Keratinocyte (primary cell): ENCODE results near the gene LYSMD2. TPM values are rescaled to one million over a fixed set of nuclear protein-coding genes. Genes with fewer than 3 reads are reported as not detected.

Experiments used
- DNase-seq: peaks from one replicate; pipeline ENCODE4 v3.0.0-alpha.2; 2011; ENCODE audit warnings: low read depth, missing footprints, low spot score
- FAIRE-seq: peaks from 2 replicates; lab custom pipeline; 2011; peaks lifted over from hg19 to GRCh38; lab: Jason Lieb, UNC
- H2AFZ ChIP-seq: 2 replicates; pipeline ENCODE4 v1.6.0; 2012; ENCODE audit warnings: low read length, control low read depth, inconsistent platforms; ENCODE audit not compliant: control insufficient read depth
- H3K27ac ChIP-seq: 2 replicates; pipeline ENCODE4 v1.5.1; 2011; ENCODE audit warnings: low read length; ENCODE audit not compliant: control insufficient read depth, insufficient read depth
- H3K27me3 ChIP-seq: 3 replicates; pipeline ENCODE4 v1.6.0; 2011; ENCODE audit warnings: low read length; ENCODE audit not compliant: control insufficient read depth, insufficient read depth; ENCODE audit errors: extremely low read depth
- H3K36me3 ChIP-seq, 2 experiments: 2 replicates in 1 of 2; 3 replicates in 1 of 2; pipeline ENCODE4 v1.5.1; 2011; ENCODE audit warnings: low read length in 2 of 2, mild to moderate bottlenecking in 1 of 2; ENCODE audit not compliant: control insufficient read depth in 2 of 2, insufficient read depth in 2 of 2; ENCODE audit errors: extremely low read depth in 1 of 2
- H3K4me1 ChIP-seq: 3 replicates; pipeline ENCODE4 v1.5.1; 2011; ENCODE audit warnings: low read length; ENCODE audit not compliant: control insufficient read depth, insufficient read depth; ENCODE audit errors: extremely low read depth
- H3K4me2 ChIP-seq: 3 replicates; pipeline ENCODE4 v1.6.0; 2011; ENCODE audit warnings: low read depth, low read length; ENCODE audit not compliant: control insufficient read depth, insufficient read depth; ENCODE audit errors: extremely low read depth
- H3K4me3 ChIP-seq, 3 experiments: fragments of 200-600 bp in 1 of 3; sonication (generic) in 1 of 3; 2 replicates in 2 of 3; 3 replicates in 1 of 3; pipeline ENCODE4 v1.5.1; 2011 to 2016; ENCODE audit warnings: low read length in 3 of 3, mild to moderate bottlenecking in 3 of 3, control low read depth in 2 of 3, inconsistent platforms in 1 of 3, low read depth in 1 of 3, mixed read lengths in 1 of 3, mixed run types in 1 of 3, moderate library complexity in 1 of 3; ENCODE audit not compliant: control insufficient read depth in 2 of 3, insufficient read depth in 2 of 3; ENCODE audit errors: extremely low read depth in 1 of 3
- H3K79me2 ChIP-seq: 2 replicates; pipeline ENCODE4 v1.6.0; 2012; ENCODE audit warnings: low read length; ENCODE audit not compliant: control insufficient read depth, insufficient read depth
- H3K9ac ChIP-seq: 3 replicates; pipeline ENCODE4 v1.6.0; 2011; ENCODE audit warnings: low read length; ENCODE audit not compliant: control insufficient read depth, insufficient read depth; ENCODE audit errors: extremely low read depth
- H3K9me1 ChIP-seq: 3 replicates; pipeline ENCODE4 v1.6.0; 2011; ENCODE audit warnings: low read length; ENCODE audit not compliant: control insufficient read depth, insufficient read depth; ENCODE audit errors: extremely low read depth
- H3K9me3 ChIP-seq: 2 replicates; pipeline ENCODE4 v1.5.1; 2012; ENCODE audit warnings: low read depth, low read length; ENCODE audit not compliant: control insufficient read depth
- H4K20me1 ChIP-seq: 3 replicates; pipeline ENCODE4 v1.6.0; 2011; ENCODE audit warnings: low read length; ENCODE audit not compliant: control insufficient read depth, insufficient read depth; ENCODE audit errors: extremely low read depth
- CTCF ChIP-seq, 3 experiments: IDR thresholded peaks in 1 of 3; conservative IDR thresholded peaks in 1 of 3; optimal IDR thresholded peaks in 1 of 3; 2 replicates in 2 of 3; 3 replicates in 1 of 3; pipeline versions ENCODE3 to v1.5.1; 2011; ENCODE audit warnings: low read length in 3 of 3, mild to moderate bottlenecking in 3 of 3, moderate library complexity in 2 of 3, control low read depth in 1 of 3, inconsistent platforms in 1 of 3; ENCODE audit not compliant: insufficient read depth in 2 of 3; ENCODE audit errors: extremely low read depth in 1 of 3
- EZH2 ChIP-seq: IDR thresholded peaks from one replicate; pipeline ENCODE4 v1.6.1; 2012; ENCODE audit warnings: inconsistent platforms, mild to moderate bottlenecking, low read length, moderate library complexity
- dilution Hi-C: fragments of 300-500 bp; cut with MboI; formaldehyde crosslinking; loops from one replicate; pipeline ENCODE4 v1.7.0; 2020; ENCODE audit warnings: low sequenced_read_pairs; ENCODE audit not compliant: extremely low pct_ligation_motif_present
- polyA plus RNA-seq, 5 experiments: library from polyadenylated mRNA; depleted of rRNA in 3 of 5; stranded (reverse) in 3 of 5; stranded (forward) in 1 of 5; unstranded in 1 of 5; fragments of >200 nt; gene quantifications; 1 replicate in 1 of 5; 2 replicates in 3 of 5; 3 replicates in 1 of 5; pipeline versions ENCODE4 v1.2.1 to v1.2.3, GENCODE V29; 2011 to 2012; ENCODE audit warnings: missing spikeins in 2 of 5, low read depth in 1 of 5, low replicate concordance in 1 of 5

Gene LYSMD2
- polyA plus RNA-seq, 1 donor (not counting 4 experiments of a cell fraction or from before 2014, with no cell fraction given): 12.7 TPM

GRCh38 chr15:51702710-51703109, 34.7 kb downstream of the LYSMD2 start:
- Histone ChIP-seq H3K4me3 (no peak overlapping the region), H3K9me1 (no peaks in the 10 kb centered on the region), H4K20me1 (no peaks in the 10 kb centered on the region), H3K27me3 (peaks cover 12% of the 10 kb centered on the region), H2AFZ (no peak overlapping the region), H3K4me1 (no peaks in the 10 kb centered on the region), H3K36me3 (no peaks in the 10 kb centered on the region), H3K27ac (no peak overlapping the region), H3K9me3 (no peaks in the 10 kb centered on the region), H3K9ac (no peak overlapping the region), H3K79me2 (no peaks in the 10 kb centered on the region), H3K4me2 (no peak overlapping the region)
- TF ChIP-seq EZH2: no peak
- no peak for TF ChIP-seq CTCF (optimal IDR thresholded peaks at IDR 0.05 in 1 of 3, IDR thresholded peaks at IDR 0.05 in 1 of 3, conservative IDR thresholded peaks at IDR 0.05 in 1 of 3; ENCODE audit: extremely low read depth in 1 of 3, insufficient read depth in 2 of 3, low read length in 3 of 3)
- dilution Hi-C loops: no loop called here
- FAIRE-seq (no peak), DNase-seq (no peak)

- Histone ChIP-seq H3K79me2 (no peaks in the 10 kb centered on the region), H3K9me1 (no peaks in the 10 kb centered on the region), H3K27ac (no peak overlapping the region), H3K4me2 (no peak overlapping the region), H3K4me3 (no peak overlapping the region), H3K27me3 (peaks cover 7% of the 10 kb centered on the region), H3K4me1 (no peaks in the 10 kb centered on the region), H2AFZ (no peak overlapping the region), H3K9me3 (no peaks in the 10 kb centered on the region), H4K20me1 (no peaks in the 10 kb centered on the region), H3K36me3 (no peaks in the 10 kb centered on the region), H3K9ac (no peak overlapping the region)
- no peak for DNase-seq
- no peak for FAIRE-seq
- TF ChIP-seq CTCF (optimal IDR thresholded peaks at IDR 0.05 in 1 of 3, IDR thresholded peaks at IDR 0.05 in 1 of 3, conservative IDR thresholded peaks at IDR 0.05 in 1 of 3; ENCODE audit: extremely low read depth in 1 of 3, insufficient read depth in 2 of 3, low read length in 3 of 3): no peak
- TF ChIP-seq EZH2: no peak
- dilution Hi-C loops: no loop called here
Observed at GRCh38 chr15:51699373-51699772, 38.1 kb downstream of the LYSMD2 start.
